Stimulated activated CD4-positive, alpha-beta T cell treated with anti-CD3 and anti-CD28 coated beads, TNF-alpha, amount 100 ng/mL, for 1 hour (primary cell): ENCODE measurements around the gene PTPRD.

Source experiments
- DNase-seq, 3 donors: peaks; one replicate each; pipeline ENCODE4 v3.0.0-alpha.2; 2020; ENCODE audit warnings: low read depth in 3 of 3, low spot score in 1 of 3

Gene PTPRD

GRCh38 chr9:8429768-8430167 is 2183.0 kb downstream of the PTPRD start:
- no peak for DNase-seq

DNA sequence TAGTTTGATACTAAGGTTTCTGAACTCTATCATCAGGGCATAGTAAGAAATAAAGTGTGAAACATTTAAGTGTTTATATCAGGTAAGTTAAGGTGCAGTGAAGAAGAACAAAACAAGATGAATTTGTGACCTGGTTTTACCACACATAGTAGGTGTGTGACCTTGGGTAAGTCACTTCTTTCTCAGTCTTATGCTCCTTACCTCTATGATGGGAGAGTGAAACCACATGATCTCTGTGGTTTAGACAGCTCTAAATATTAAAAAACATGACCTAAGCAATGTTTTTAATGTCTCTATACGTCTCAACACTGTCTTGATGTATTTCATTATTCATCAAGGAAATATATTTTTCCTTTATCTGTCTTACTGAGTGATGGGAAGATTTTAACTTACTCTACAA is 2183.6 kb downstream of the PTPRD start:
- DNase-seq = no peak

GRCh38 chr9:8428389-8428788 is 2184.4 kb downstream of the PTPRD start:
- DNase-seq = no peak

GRCh38 chr9:8424786-8425410 is 2187.9 kb downstream of the PTPRD start:
- no peak for DNase-seq

- DNase-seq = no peak
Observed at GRCh38 chr9:8420416-8420815, 2192.4 kb downstream of the PTPRD start.

- DNase-seq = no peak
Observed at GRCh38 chr9:8419596-8420275, 2193.1 kb downstream of the PTPRD start.

GRCh38 chr9:8417341-8417740 is 2195.5 kb downstream of the PTPRD start:
- DNase-seq = no peak

- DNase-seq = no peak
Observed at GRCh38 chr9:8412327-8412726, 2200.5 kb downstream of the PTPRD start.

GRCh38 chr9:8408575-8409190 is 2204.1 kb downstream of the PTPRD start:
- no peak for DNase-seq

GRCh38 chr9:8401961-8402705 is 2210.7 kb downstream of the PTPRD start:
- DNase-seq = no peak

GRCh38 chr9:8400378-8400777 is 2212.4 kb downstream of the PTPRD start:
- DNase-seq = no peak

GRCh38 chr9:8395022-8395421 is 2217.8 kb downstream of the PTPRD start:
- no peak for DNase-seq

- no peak for DNase-seq
Observed at GRCh38 chr9:8394341-8394740, 2218.5 kb downstream of the PTPRD start.

- DNase-seq = no peak
Observed at GRCh38 chr9:8392866-8393265, 2219.9 kb downstream of the PTPRD start.

DNA sequence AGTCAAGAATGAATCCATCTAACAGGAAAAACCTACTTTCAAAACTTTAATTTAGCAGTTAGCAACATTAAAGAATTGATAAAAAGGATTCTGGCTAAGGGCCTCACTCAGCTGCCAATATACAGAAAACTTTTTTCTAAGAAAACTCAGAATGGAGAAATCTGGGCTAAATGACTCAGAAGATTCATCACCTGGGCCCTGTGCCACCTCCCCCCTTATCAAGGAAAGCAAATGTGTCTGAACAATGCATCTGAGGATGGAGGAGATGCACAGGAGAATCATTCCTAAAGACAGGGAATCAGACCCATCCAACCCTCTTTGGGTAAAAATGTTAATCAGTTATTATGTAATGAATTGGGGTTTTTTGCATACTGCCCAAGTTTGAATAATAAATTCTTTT is 2221.2 kb downstream of the PTPRD start:
- no peak for DNase-seq

DNA sequence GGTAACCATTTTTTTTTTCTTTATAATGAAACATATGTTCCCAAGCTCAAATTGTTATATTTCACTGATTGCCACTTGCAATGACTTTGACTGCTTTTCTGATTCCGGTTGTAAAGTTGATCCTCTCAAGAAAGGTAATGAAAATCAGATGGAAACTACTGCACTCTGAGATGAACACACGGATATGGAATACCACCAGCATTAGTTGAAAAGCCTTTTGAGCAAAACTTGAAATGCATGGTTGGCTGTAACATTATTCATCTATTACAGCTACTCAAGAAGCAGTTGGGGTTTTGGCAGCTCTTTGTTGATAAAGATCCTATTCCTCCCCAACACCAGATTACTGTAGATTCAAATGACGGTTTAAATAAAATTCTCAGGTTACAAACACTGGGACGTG is 2221.7 kb downstream of the PTPRD start:
- DNase-seq = no peak

DNA sequence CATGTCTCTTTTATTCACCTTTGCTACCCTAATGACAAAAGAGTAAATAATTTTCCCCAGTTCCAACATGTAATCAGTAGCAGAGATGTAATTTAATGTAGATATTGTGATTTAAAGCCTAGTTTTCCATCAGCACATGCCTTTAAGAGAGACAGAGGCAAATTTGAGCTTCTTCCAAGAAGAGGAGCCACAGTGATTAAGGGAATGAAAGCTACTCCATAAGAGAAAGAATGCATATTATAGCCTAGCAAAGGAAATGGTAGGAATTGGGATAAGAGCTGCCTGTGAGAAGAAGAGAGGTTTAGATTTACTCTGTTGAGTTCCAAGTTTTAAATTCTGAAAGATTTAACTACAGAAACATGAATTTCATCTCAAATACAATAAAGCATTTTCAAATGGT is 2222.2 kb downstream of the PTPRD start:
- no peak for DNase-seq

GRCh38 chr9:8389531-8389930 is 2223.3 kb downstream of the PTPRD start:
- no peak for DNase-seq

DNA sequence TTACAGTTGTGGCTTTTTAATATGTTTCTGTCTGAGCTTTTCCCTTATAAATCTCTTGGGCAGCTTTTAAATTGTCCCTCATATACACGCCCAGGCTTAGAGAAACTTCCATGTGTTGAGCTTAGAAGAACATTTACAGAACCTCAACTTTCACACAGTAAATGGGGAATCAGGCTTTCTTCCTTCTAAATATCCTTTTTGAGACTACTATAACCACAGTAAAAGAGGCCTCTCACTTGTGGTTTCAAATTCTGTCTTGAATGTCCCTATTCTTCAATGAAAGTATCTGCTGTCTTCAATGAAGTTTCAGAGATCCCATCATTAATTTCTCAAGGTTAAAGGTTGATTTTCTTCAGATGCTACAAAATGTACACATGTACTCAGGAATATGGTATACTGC is 2224.7 kb downstream of the PTPRD start:
- DNase-seq = no peak

- DNase-seq = no peak
Observed at GRCh38 chr9:8384091-8384490, 2228.7 kb downstream of the PTPRD start.

GRCh38 chr9:8382777-8383527 is 2229.8 kb downstream of the PTPRD start:
- no peak for DNase-seq
